HEK293 (cell line): ENCODE data around the gene PSMC4.

ENCODE experiments used
- GFI1B ChIP-seq: fragments of 450-650 bp; formaldehyde crosslinking; IDR thresholded peaks from 2 replicates; pipeline ENCODE4 v1.5.1; 2016; ENCODE audit warnings: missing biosample characterization, missing genetic modification characterization
- HOXD13 ChIP-seq: sonication (generic); formaldehyde crosslinking; IDR thresholded peaks from 2 replicates; pipeline ENCODE4 v1.8.0; 2022; ENCODE audit warnings: missing genetic modification reagents, borderline replicate concordance
- KLF1 ChIP-seq: fragments of 450-650 bp; formaldehyde crosslinking; IDR thresholded peaks from 2 replicates; pipeline ENCODE4 v1.5.1; 2016; ENCODE audit warnings: missing biosample characterization, missing genetic modification characterization
- PRDM1 ChIP-seq: fragments of 450-650 bp; formaldehyde crosslinking; IDR thresholded peaks from 2 replicates; pipeline ENCODE4; 2016; ENCODE audit warnings: missing biosample characterization, missing genetic modification characterization
- REPIN1 ChIP-seq: fragments of 450-650 bp; formaldehyde crosslinking; IDR thresholded peaks from 2 replicates; pipeline ENCODE4 v1.5.1; 2017; ENCODE audit warnings: missing biosample characterization, missing genetic modification characterization, low read depth
- TCF7L2 ChIP-seq: IDR thresholded peaks from 2 replicates; pipeline ENCODE4 v1.6.1; 2011; ENCODE audit warnings: low read depth, mild to moderate bottlenecking, inconsistent platforms, low read length, moderate library complexity, borderline replicate concordance
- ZBTB17 ChIP-seq: fragments of 450-650 bp; formaldehyde crosslinking; IDR thresholded peaks from 2 replicates; pipeline ENCODE4 v1.5.1; 2016; ENCODE audit warnings: missing biosample characterization, missing genetic modification characterization
- ZFP37 ChIP-seq: fragments of 450-650 bp; formaldehyde crosslinking; IDR thresholded peaks from 2 replicates; pipeline ENCODE4 v1.5.1; 2016; ENCODE audit warnings: missing biosample characterization, missing genetic modification characterization
- ZNF10 ChIP-seq: fragments of 450-650 bp; formaldehyde crosslinking; IDR thresholded peaks from 2 replicates; pipeline ENCODE4 v1.5.1; 2017; ENCODE audit warnings: missing biosample characterization, missing genetic modification characterization
- ZNF112 ChIP-seq: fragments of 450-650 bp; formaldehyde crosslinking; IDR thresholded peaks from 2 replicates; pipeline ENCODE4 v1.5.0; 2017; ENCODE audit warnings: missing biosample characterization, missing genetic modification characterization
- ZNF146 ChIP-seq: fragments of 450-650 bp; formaldehyde crosslinking; IDR thresholded peaks from 2 replicates; pipeline ENCODE4 v1.5.1; 2016; ENCODE audit warnings: missing biosample characterization, missing genetic modification characterization
- ZNF169 ChIP-seq: fragments of 450-650 bp; formaldehyde crosslinking; IDR thresholded peaks from 2 replicates; pipeline ENCODE4 v1.5.1; 2016; ENCODE audit warnings: missing biosample characterization, missing genetic modification characterization
- ZNF174 ChIP-seq: fragments of 450-650 bp; formaldehyde crosslinking; IDR thresholded peaks from 2 replicates; pipeline ENCODE4 v1.5.0; 2017; ENCODE audit warnings: missing biosample characterization, mild to moderate bottlenecking, missing genetic modification characterization
- ZNF175 ChIP-seq: fragments of 450-650 bp; formaldehyde crosslinking; IDR thresholded peaks from 2 replicates; pipeline ENCODE4 v1.5.1; 2016; ENCODE audit warnings: missing biosample characterization, missing genetic modification characterization
- ZNF184 ChIP-seq: fragments of 450-650 bp; IDR thresholded peaks from 2 replicates; pipeline ENCODE4 v1.5.1; 2018; ENCODE audit warnings: missing biosample characterization, mild to moderate bottlenecking, missing genetic modification characterization
- ZNF214 ChIP-seq: fragments of 450-650 bp; formaldehyde crosslinking; IDR thresholded peaks from 2 replicates; pipeline ENCODE4 v1.5.1; 2017; ENCODE audit warnings: missing biosample characterization, mild to moderate bottlenecking, missing genetic modification characterization, borderline replicate concordance
- ZNF23 ChIP-seq: fragments of 450-650 bp; formaldehyde crosslinking; IDR thresholded peaks from 2 replicates; pipeline ENCODE4 v1.5.1; 2016; ENCODE audit warnings: missing biosample characterization, missing genetic modification characterization, borderline replicate concordance
- ZNF24 ChIP-seq: fragments of 450-650 bp; formaldehyde crosslinking; IDR thresholded peaks from 2 replicates; pipeline ENCODE4 v1.5.1; 2016; ENCODE audit warnings: missing biosample characterization, missing genetic modification characterization
- ZNF266 ChIP-seq: fragments of 450-650 bp; formaldehyde crosslinking; IDR thresholded peaks from 2 replicates; pipeline ENCODE4 v1.5.1; 2016; ENCODE audit warnings: missing biosample characterization, missing genetic modification characterization, low read depth
- ZNF324 ChIP-seq: fragments of 450-650 bp; formaldehyde crosslinking; IDR thresholded peaks from 2 replicates; pipeline ENCODE4 v1.5.1; 2016; ENCODE audit warnings: missing biosample characterization, missing genetic modification characterization
- ZNF426 ChIP-seq: fragments of 450-650 bp; formaldehyde crosslinking; IDR thresholded peaks from 2 replicates; pipeline ENCODE4 v1.5.1; 2017; ENCODE audit warnings: missing biosample characterization, missing genetic modification characterization, mild to moderate bottlenecking, inconsistent platforms, moderate library complexity
- ZNF433 ChIP-seq: fragments of 450-650 bp; formaldehyde crosslinking; IDR thresholded peaks from 2 replicates; pipeline ENCODE4 v1.5.1; 2016; ENCODE audit warnings: missing biosample characterization, missing genetic modification characterization, low read depth
- ZNF510 ChIP-seq: fragments of 450-650 bp; formaldehyde crosslinking; IDR thresholded peaks from 2 replicates; pipeline ENCODE4 v1.5.1; 2018; ENCODE audit warnings: mild to moderate bottlenecking, missing genetic modification characterization, missing biosample characterization; ENCODE audit not compliant: insufficient replicate concordance
- ZNF558 ChIP-seq: fragments of 450-650 bp; formaldehyde crosslinking; IDR thresholded peaks from 2 replicates; pipeline ENCODE4 v1.5.1; 2016; ENCODE audit warnings: missing biosample characterization, missing genetic modification characterization
- ZNF658 ChIP-seq: fragments of 450-650 bp; formaldehyde crosslinking; IDR thresholded peaks from 2 replicates; pipeline ENCODE4; 2016; ENCODE audit warnings: missing biosample characterization, missing genetic modification characterization
- ZNF670 ChIP-seq: fragments of 450-650 bp; formaldehyde crosslinking; IDR thresholded peaks from 2 replicates; pipeline ENCODE4 v1.5.1; 2016; ENCODE audit warnings: missing biosample characterization, missing genetic modification characterization, low read depth
- ZNF677 ChIP-seq: fragments of 450-650 bp; IDR thresholded peaks from 2 replicates; pipeline ENCODE4 v1.5.0; 2018; ENCODE audit warnings: missing biosample characterization, mild to moderate bottlenecking, missing genetic modification characterization, moderate library complexity
- ZNF701 ChIP-seq: fragments of 450-650 bp; formaldehyde crosslinking; IDR thresholded peaks from 2 replicates; pipeline ENCODE4 v1.5.1; 2016; ENCODE audit warnings: missing biosample characterization, missing genetic modification characterization
- ZNF785 ChIP-seq: fragments of 450-650 bp; formaldehyde crosslinking; IDR thresholded peaks from 2 replicates; pipeline ENCODE4 v1.5.1; 2016; ENCODE audit warnings: missing biosample characterization, missing genetic modification characterization
- ZSCAN16 ChIP-seq: fragments of 450-650 bp; formaldehyde crosslinking; IDR thresholded peaks from 2 replicates; pipeline ENCODE4 v1.5.1; 2016; ENCODE audit warnings: missing biosample characterization, missing genetic modification characterization
- ZSCAN30 ChIP-seq: fragments of 450-650 bp; IDR thresholded peaks from 2 replicates; pipeline ENCODE4 v1.5.1; 2018; ENCODE audit warnings: missing biosample characterization, mild to moderate bottlenecking, missing genetic modification characterization, moderate library complexity
- TF ChIP-seq, protein P1 (sequence below): fragments of 450-650 bp; formaldehyde crosslinking; conservative IDR thresholded peaks from 2 replicates; pipeline ENCODE4 v1.5.1; 2016; ENCODE audit warnings: low read depth, missing biosample characterization, missing genetic modification characterization
- TF ChIP-seq, protein P2 (sequence below): fragments of 450-650 bp; IDR thresholded peaks from 2 replicates; pipeline ENCODE4 v1.5.1; 2018; ENCODE audit warnings: missing biosample characterization, mild to moderate bottlenecking, missing genetic modification characterization
- TF ChIP-seq, protein P3 (sequence below): fragments of 450-650 bp; formaldehyde crosslinking; optimal IDR thresholded peaks from 2 replicates; pipeline ENCODE3; 2016; ENCODE audit warnings: missing biosample characterization, mild to moderate bottlenecking, missing genetic modification characterization

The PSMC4 gene

DNA sequence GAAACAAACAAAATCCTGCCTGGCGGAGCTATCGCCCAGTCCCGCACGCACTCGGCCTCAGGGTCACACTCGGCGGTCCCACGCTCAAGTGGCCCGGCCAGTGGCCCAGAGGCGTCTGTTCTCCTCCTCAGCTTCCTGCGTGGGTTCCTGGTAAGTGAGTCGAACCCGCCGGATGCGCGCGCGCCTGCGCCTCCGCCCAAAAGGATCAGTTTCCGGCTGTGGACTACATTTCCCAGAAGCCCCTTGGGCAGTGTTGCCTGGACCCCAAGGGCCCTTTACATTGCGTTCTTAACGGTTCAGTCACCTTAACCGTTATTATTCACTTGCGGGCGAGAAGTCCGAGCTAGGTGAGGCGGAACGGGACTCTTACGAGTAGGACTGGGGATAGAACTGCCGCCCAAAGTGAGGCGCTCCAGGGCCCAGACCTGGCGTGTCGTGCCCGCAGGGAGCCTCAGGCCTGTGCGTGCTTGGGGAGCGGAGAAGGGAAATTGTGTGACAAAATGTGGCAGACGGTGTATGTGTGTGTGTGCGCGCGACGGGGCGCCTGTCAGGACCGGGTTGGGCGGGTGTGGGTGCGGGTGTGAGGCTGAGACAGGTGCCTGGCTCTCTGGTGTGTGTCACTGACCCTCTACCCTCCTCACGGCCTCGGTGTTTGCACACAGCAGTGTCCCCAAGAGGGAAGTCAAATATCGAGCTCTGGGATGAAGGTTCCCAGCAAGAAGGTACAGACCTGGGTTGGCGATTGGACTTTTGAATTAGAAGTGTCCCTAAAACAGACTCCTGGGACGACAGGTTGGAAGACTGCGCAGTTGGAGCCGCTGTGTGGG is 26.1 kb downstream of the PSMC4 start, which contains the start of gene ZNF546 (continued):
- TF ChIP-seq, protein P1, sequence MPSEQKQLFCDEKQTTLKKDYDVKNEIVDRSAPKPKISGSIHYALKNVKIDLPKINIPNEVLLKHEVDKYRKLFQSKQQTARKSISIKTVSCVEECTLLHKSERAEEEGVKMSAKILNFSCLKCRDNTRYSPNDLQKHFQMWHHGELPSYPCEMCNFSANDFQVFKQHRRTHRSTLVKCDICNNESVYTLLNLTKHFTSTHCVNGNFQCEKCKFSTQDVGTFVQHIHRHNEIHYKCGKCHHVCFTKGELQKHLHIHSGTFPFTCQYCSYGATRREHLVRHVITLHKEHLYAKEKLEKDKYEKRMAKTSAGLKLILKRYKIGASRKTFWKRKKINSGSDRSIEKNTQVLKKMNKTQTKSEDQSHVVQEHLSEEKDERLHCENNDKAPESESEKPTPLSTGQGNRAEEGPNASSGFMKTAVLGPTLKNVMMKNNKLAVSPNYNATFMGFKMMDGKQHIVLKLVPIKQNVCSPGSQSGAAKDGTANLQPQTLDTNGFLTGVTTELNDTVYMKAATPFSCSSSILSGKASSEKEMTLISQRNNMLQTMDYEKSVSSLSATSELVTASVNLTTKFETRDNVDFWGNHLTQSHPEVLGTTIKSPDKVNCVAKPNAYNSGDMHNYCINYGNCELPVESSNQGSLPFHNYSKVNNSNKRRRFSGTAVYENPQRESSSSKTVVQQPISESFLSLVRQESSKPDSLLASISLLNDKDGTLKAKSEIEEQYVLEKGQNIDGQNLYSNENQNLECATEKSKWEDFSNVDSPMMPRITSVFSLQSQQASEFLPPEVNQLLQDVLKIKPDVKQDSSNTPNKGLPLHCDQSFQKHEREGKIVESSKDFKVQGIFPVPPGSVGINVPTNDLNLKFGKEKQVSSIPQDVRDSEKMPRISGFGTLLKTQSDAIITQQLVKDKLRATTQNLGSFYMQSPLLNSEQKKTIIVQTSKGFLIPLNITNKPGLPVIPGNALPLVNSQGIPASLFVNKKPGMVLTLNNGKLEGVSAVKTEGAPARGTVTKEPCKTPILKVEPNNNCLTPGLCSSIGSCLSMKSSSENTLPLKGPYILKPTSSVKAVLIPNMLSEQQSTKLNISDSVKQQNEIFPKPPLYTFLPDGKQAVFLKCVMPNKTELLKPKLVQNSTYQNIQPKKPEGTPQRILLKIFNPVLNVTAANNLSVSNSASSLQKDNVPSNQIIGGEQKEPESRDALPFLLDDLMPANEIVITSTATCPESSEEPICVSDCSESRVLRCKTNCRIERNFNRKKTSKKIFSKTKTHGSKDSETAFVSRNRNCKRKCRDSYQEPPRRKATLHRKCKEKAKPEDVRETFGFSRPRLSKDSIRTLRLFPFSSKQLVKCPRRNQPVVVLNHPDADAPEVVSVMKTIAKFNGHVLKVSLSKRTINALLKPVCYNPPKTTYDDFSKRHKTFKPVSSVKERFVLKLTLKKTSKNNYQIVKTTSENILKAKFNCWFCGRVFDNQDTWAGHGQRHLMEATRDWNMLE (tag by site-specific recombination), result peak; percentile 56
- TF ChIP-seq, protein P2, sequence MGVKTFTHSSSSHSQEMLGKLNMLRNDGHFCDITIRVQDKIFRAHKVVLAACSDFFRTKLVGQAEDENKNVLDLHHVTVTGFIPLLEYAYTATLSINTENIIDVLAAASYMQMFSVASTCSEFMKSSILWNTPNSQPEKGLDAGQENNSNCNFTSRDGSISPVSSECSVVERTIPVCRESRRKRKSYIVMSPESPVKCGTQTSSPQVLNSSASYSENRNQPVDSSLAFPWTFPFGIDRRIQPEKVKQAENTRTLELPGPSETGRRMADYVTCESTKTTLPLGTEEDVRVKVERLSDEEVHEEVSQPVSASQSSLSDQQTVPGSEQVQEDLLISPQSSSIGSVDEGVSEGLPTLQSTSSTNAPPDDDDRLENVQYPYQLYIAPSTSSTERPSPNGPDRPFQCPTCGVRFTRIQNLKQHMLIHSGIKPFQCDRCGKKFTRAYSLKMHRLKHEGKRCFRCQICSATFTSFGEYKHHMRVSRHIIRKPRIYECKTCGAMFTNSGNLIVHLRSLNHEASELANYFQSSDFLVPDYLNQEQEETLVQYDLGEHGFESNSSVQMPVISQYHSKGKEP, result peak; percentile 46; the same call in 1 of the 2 replicates
- TF ChIP-seq ZNF426 (no peak), ZNF24 (tag by site-specific recombination) (peak; percentile 83), ZNF146 (tag by site-specific recombination) (peak; percentile 28; the same call in 1 of the 2 replicates), ZNF10 (tag by site-specific recombination) (no peak), ZBTB17 (peak; percentile 99), ZNF169 (tag by site-specific recombination) (0 out of 2 replicates have a peak, but pooled peaks have one; percentile 65), ZNF510 (no peak), ZNF214 (no peak), ZFP37 (tag by site-specific recombination) (peak; percentile 98), ZNF184 (tag by site-specific recombination) (no peak), ZNF175 (tag by site-specific recombination) (no peak), GFI1B (no peak; the same call in 1 of the 2 replicates), ZNF112 (tag by site-specific recombination) (no peak), ZNF701 (tag by site-specific recombination) (no peak), PRDM1 (tag by site-specific recombination) (no peak), ZNF670 (tag by site-specific recombination) (no peak), ZSCAN16 (tag by site-specific recombination) (0 out of 2 replicates have a peak, but pooled peaks have one; percentile 21), ZNF324 (tag by site-specific recombination) (peak; percentile 85; the same call in 1 of the 2 replicates), ZNF174 (tag by site-specific recombination) (no peak), REPIN1 (no peak), ZNF677 (0 out of 2 replicates have a peak, but pooled peaks have one; percentile 11), ZNF785 (tag by site-specific recombination) (peak; percentile 85), ZNF433 (tag by site-specific recombination) (no peak), ZNF658 (tag by site-specific recombination) (no peak), HOXD13 (CRISPR knock-in tag) (no peak), ZNF23 (tag by site-specific recombination) (no peak), KLF1 (peak; percentile 62; the same call in 1 of the 2 replicates), ZNF558 (tag by site-specific recombination) (0 out of 2 replicates have a peak, but pooled peaks have one; percentile 23), ZNF266 (tag by site-specific recombination) (no peak), ZSCAN30 (tag by site-specific recombination) (peak; percentile 59; the same call in 1 of the 2 replicates), TCF7L2 (no peak)
- TF ChIP-seq, protein P3, sequence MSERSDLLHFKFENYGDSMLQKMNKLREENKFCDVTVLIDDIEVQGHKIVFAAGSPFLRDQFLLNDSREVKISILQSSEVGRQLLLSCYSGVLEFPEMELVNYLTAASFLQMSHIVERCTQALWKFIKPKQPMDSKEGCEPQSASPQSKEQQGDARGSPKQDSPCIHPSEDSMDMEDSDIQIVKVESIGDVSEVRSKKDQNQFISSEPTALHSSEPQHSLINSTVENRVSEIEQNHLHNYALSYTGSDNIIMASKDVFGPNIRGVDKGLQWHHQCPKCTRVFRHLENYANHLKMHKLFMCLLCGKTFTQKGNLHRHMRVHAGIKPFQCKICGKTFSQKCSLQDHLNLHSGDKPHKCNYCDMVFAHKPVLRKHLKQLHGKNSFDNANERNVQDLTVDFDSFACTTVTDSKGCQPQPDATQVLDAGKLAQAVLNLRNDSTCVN (tag by site-specific recombination), result peak; percentile 93
